DOHH2 (cell line): ENCODE measurements around the gene OPN1LW.

Source experiments
- H3F3A ChIP-seq: fragments of 200-600 bp; sonication (generic), shearing (Covaris generic); 2 replicates; pipeline ENCODE4 v1.6.0; 2016; ENCODE audit warnings: antibody characterized with exemption, mild to moderate bottlenecking; ENCODE audit not compliant: control insufficient read depth, insufficient read depth
- H3K27ac ChIP-seq: fragments of 200-600 bp; sonication (generic); 2 replicates; pipeline ENCODE4 v1.5.1; 2014; ENCODE audit warnings: low read depth, mild to moderate bottlenecking, low read length, moderate library complexity
- H3K27me3 ChIP-seq: fragments of 200-600 bp; sonication (generic); 2 replicates; pipeline ENCODE4 v1.6.1; 2014; ENCODE audit warnings: mild to moderate bottlenecking, low read length, mixed read lengths; ENCODE audit not compliant: control insufficient read depth
- H3K36me3 ChIP-seq: fragments of 200-600 bp; sonication (generic); 2 replicates; pipeline ENCODE4 v1.6.1; 2014; ENCODE audit warnings: mild to moderate bottlenecking, low read length, moderate library complexity, mixed read lengths; ENCODE audit not compliant: control insufficient read depth
- H3K4me1 ChIP-seq: fragments of 200-600 bp; sonication (generic); 2 replicates; pipeline ENCODE4 v1.6.1; 2014; ENCODE audit warnings: mild to moderate bottlenecking, low read length, mixed read lengths; ENCODE audit not compliant: control insufficient read depth
- H3K4me2 ChIP-seq: fragments of 200-600 bp; sonication (generic); 2 replicates; pipeline ENCODE4 v1.6.0; 2014; ENCODE audit warnings: mild to moderate bottlenecking, low read length, moderate library complexity
- H3K4me3 ChIP-seq: fragments of 200-600 bp; sonication (generic); 2 replicates; pipeline ENCODE4 v1.5.1; 2014; ENCODE audit warnings: mild to moderate bottlenecking, low read length, mixed read lengths
- H3K79me2 ChIP-seq: fragments of 200-600 bp; sonication (generic); 2 replicates; pipeline ENCODE4 v1.6.1; 2014; ENCODE audit warnings: mild to moderate bottlenecking, low read length, mixed read lengths; ENCODE audit not compliant: control insufficient read depth
- H3K9me2 ChIP-seq: fragments of 200-600 bp; sonication (generic); replicated peaks from 2 replicates; pipeline ENCODE4 v1.6.1; 2014; ENCODE audit warnings: mild to moderate bottlenecking, low read length, mixed read lengths; ENCODE audit not compliant: control insufficient read depth
- H3K9me3 ChIP-seq: fragments of 200-600 bp; sonication (generic); 2 replicates; pipeline ENCODE4 v1.6.1; 2014; ENCODE audit warnings: antibody characterized with exemption, low read length, mixed read lengths; ENCODE audit not compliant: control insufficient read depth, insufficient read depth
- H4K20me1 ChIP-seq: fragments of 200-600 bp; sonication (generic); 2 replicates; pipeline ENCODE4 v1.6.0; 2014; ENCODE audit warnings: low read depth, mild to moderate bottlenecking, antibody characterized with exemption, low read length, moderate library complexity; ENCODE audit not compliant: control insufficient read depth, insufficient read depth
- EZH2phosphoT487 ChIP-seq: fragments of 200-600 bp; sonication (generic); IDR thresholded peaks from 2 replicates; pipeline ENCODE4 v1.6.1; 2017; ENCODE audit warnings: borderline replicate concordance, mild to moderate bottlenecking, antibody characterized with exemption, low read length, moderate library complexity, mixed read lengths
- TF ChIP-seq, protein P1 (sequence below): fragments of 200-600 bp; sonication (generic); IDR thresholded peaks from one replicate; pipeline ENCODE4 v1.5.1; 2014; ENCODE audit warnings: antibody characterized with exemption, mild to moderate bottlenecking, low read depth, low read length; ENCODE audit not compliant: poor library complexity, severe bottlenecking

Gene OPN1LW

DNA sequence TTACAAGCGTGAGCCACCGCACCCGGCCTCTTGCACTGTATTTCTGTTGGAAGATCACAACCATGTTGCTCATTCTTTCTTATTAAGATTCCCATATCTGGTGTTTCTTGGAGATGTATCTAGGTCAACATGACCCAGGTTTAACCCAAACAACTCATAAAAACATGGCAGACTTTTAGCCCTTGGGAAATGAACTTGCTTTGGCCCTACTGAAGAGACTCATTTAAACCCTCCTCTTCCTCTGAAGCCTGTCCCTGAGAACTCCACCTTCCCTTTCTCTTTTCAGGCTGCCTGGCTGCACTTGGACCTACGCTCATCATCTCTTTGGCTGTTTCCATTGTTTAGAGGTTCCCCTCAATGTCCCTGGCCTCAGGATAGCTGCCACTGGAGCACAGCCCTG lies 22.8 kb upstream of the OPN1LW start:
- H3K79me2 ChIP-seq, result no peaks in the 10 kb centered on the region
- H3K9me3 ChIP-seq, result no peaks in the 10 kb centered on the region
- H4K20me1 ChIP-seq, result no peaks in the 10 kb centered on the region
- no peaks in the 10 kb centered on the region for H3F3A ChIP-seq
- no peaks in the 10 kb centered on the region for H3K27me3 ChIP-seq
- no peaks in the 10 kb centered on the region for H3K9me2 ChIP-seq
- TF ChIP-seq, protein P1, sequence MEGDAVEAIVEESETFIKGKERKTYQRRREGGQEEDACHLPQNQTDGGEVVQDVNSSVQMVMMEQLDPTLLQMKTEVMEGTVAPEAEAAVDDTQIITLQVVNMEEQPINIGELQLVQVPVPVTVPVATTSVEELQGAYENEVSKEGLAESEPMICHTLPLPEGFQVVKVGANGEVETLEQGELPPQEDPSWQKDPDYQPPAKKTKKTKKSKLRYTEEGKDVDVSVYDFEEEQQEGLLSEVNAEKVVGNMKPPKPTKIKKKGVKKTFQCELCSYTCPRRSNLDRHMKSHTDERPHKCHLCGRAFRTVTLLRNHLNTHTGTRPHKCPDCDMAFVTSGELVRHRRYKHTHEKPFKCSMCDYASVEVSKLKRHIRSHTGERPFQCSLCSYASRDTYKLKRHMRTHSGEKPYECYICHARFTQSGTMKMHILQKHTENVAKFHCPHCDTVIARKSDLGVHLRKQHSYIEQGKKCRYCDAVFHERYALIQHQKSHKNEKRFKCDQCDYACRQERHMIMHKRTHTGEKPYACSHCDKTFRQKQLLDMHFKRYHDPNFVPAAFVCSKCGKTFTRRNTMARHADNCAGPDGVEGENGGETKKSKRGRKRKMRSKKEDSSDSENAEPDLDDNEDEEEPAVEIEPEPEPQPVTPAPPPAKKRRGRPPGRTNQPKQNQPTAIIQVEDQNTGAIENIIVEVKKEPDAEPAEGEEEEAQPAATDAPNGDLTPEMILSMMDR, result no peak
- TF ChIP-seq EZH2phosphoT487, result no peak
- no peak overlapping the region for H3K4me3 ChIP-seq
- no peaks in the 10 kb centered on the region for H3K36me3 ChIP-seq
- H3K4me2 ChIP-seq, result no peak overlapping the region
- H3K27ac ChIP-seq, result no peak overlapping the region
- peaks cover 6% of the 10 kb centered on the region for H3K4me1 ChIP-seq

DNA sequence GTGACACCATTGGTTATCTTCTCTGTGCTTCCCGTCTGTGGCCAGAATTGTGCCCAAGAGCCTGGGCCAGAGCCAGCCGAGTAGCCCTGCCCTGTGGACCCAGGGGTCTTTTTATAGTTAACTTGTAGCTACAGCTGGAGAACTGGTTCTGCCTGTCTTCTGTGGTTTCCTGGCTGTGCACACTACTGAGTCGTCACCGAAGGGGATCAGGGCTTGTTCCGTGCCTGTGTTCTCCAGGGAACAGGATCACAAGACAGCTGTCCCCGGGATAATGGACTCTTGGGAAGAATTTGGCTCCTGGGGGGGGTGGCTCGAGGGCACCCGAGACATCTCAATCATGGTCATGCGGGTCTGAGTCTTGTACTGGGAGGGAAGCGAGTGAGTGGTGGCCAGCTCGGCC lies 22.1 kb upstream of the OPN1LW start:
- TF ChIP-seq EZH2phosphoT487, result no peak
- TF ChIP-seq, protein P1, result no peak
- Histone ChIP-seq H4K20me1 (no peaks in the 10 kb centered on the region), H3K4me1 (peaks cover 6% of the 10 kb centered on the region), H3F3A (no peaks in the 10 kb centered on the region), H3K27ac (no peak overlapping the region), H3K9me3 (no peaks in the 10 kb centered on the region), H3K4me2 (no peak overlapping the region), H3K27me3 (no peaks in the 10 kb centered on the region), H3K36me3 (no peaks in the 10 kb centered on the region), H3K79me2 (no peaks in the 10 kb centered on the region), H3K9me2 (no peaks in the 10 kb centered on the region), H3K4me3 (no peak overlapping the region)

DNA sequence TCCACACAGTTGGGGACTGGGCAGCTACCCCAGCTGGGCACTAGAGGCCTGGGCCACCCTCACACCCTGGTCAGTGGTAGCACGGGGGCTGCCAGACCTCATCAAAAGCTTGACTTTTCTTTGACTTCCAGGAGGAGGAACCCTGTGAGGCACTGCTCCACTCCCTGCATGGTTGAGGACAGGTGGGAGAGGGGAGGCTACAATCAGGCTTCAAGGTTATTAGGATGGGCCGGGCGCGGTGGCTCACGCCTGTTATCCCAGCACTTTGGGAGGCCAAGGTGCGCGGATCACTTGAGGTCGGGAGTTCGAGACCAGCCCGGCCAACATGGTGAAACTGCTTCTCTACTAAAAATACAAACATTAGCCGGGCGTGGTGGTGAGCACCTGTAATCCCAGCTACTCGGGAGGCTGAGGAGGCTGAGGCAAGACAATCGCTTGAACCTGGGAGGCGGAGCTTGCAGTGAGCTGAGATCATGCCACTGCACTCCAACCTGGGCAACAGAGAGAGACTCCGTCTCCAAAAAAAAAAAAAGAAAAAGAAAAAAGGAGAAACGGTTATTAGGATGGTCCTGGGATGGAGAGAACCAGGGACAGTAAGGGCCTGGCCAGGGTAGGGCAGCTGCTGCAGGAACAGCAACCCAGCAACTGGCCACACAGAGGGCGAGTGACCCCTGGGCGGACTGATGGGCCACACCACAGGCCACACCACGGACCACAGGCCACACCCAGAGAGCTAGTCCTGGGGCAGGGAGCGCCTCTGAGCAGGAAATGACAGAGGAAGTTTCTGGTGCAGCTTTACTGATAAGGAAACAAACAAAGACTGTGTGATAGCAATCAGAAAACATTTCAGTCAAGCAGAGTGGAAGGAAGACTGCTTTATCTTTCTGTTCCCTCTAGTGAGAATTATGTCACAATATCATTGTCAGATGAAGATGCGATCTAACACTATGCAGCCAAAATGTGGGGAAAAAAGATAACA lies 20.5 kb upstream of the OPN1LW start:
- no peak overlapping the region for H3K27ac ChIP-seq
- H3K4me1 ChIP-seq, result peaks cover 6% of the 10 kb centered on the region
- H3K36me3 ChIP-seq, result no peaks in the 10 kb centered on the region
- H3K79me2 ChIP-seq, result no peaks in the 10 kb centered on the region
- peak overlapping the region; percentile 33; the same call in 1 of the 2 replicates for H3K4me2 ChIP-seq
- no peaks in the 10 kb centered on the region for H3K9me2 ChIP-seq
- TF ChIP-seq EZH2phosphoT487, result no peak
- TF ChIP-seq, protein P1, result no peak
- H3F3A ChIP-seq, result no peaks in the 10 kb centered on the region
- H3K4me3 ChIP-seq, result no peak overlapping the region
- no peaks in the 10 kb centered on the region for H3K9me3 ChIP-seq
- H3K27me3 ChIP-seq, result no peaks in the 10 kb centered on the region
- H4K20me1 ChIP-seq, result no peaks in the 10 kb centered on the region
